Neural progenitor cell (in vitro differentiated cells): ENCODE data around the gene MVB12B. TPM values are rescaled to one million over a fixed set of nuclear protein-coding genes. Genes with fewer than 3 reads are reported as not detected.

Experiments used
- DNase-seq: peaks from one replicate; pipeline ENCODE4 v3.0.0-alpha.2; 2016; ENCODE audit warnings: low spot score
- H2AFZ ChIP-seq: fragments of 200-600 bp; sonication (generic); replicated peaks from 2 replicates; pipeline ENCODE4 v1.6.1; 2016; ENCODE audit warnings: antibody characterized with exemption
- H3F3A ChIP-seq: fragments of 200-600 bp; sonication (generic); 2 replicates; pipeline ENCODE4 v1.6.1; 2016; ENCODE audit warnings: antibody characterized with exemption, low read depth
- H3K27ac ChIP-seq: fragments of 200-600 bp; sonication (generic); 2 replicates; pipeline ENCODE4 v1.5.1; 2016; ENCODE audit warnings: mild to moderate bottlenecking
- H3K27me3 ChIP-seq: fragments of 200-600 bp; sonication (generic); 2 replicates; pipeline ENCODE4 v1.6.1; 2016; ENCODE audit warnings: mild to moderate bottlenecking, moderate library complexity
- H3K36me3 ChIP-seq: fragments of 200-600 bp; sonication (generic); 2 replicates; pipeline ENCODE4 v1.5.1; 2016
- H3K4me1 ChIP-seq: fragments of 200-600 bp; sonication (generic); 2 replicates; pipeline ENCODE4 v1.6.1; 2016; ENCODE audit warnings: mixed run types
- H3K4me2 ChIP-seq: fragments of 200-600 bp; sonication (generic); 2 replicates; pipeline ENCODE4 v1.6.1; 2016
- H3K4me3 ChIP-seq: fragments of 200-600 bp; sonication (generic); 2 replicates; pipeline ENCODE4 v1.5.1; 2016
- H3K79me2 ChIP-seq: fragments of 200-600 bp; sonication (generic); 2 replicates; pipeline ENCODE4 v1.6.1; 2016; ENCODE audit warnings: low read depth
- H3K9ac ChIP-seq: fragments of 200-600 bp; sonication (generic); 2 replicates; pipeline ENCODE4 v1.6.1; 2016
- H3K9me3 ChIP-seq: fragments of 200-600 bp; sonication (generic); 2 replicates; pipeline ENCODE4 v1.5.1; 2016; ENCODE audit warnings: low read depth
- H4K20me1 ChIP-seq: fragments of 200-600 bp; sonication (generic); 2 replicates; pipeline ENCODE4 v1.6.1; 2016; ENCODE audit warnings: low read depth
- H3K27ac Mint-ChIP-seq: 3 replicates; pipeline ENCODE4 v1.8.0; 2021; ENCODE audit warnings: mixed read lengths
- H3K27me3 Mint-ChIP-seq: 2 replicates; pipeline ENCODE4 v1.8.0; 2022; ENCODE audit warnings: low read depth, mild to moderate bottlenecking, inconsistent platforms, moderate library complexity, mixed read lengths; ENCODE audit not compliant: insufficient read depth
- H3K36me3 Mint-ChIP-seq: 3 replicates; pipeline ENCODE4 v1.8.0; 2021; ENCODE audit warnings: mixed read lengths
- H3K4me1 Mint-ChIP-seq: 3 replicates; pipeline ENCODE4 v1.8.0; 2021; ENCODE audit warnings: mixed read lengths
- H3K4me3 Mint-ChIP-seq: 3 replicates; pipeline ENCODE4 v1.8.0; 2021; ENCODE audit warnings: mild to moderate bottlenecking, moderate library complexity, mixed read lengths
- H3K9me3 Mint-ChIP-seq: 3 replicates; pipeline ENCODE4 v1.8.0; 2020; ENCODE audit warnings: mixed read lengths
- CTCF ChIP-seq: fragments of 200-600 bp; sonication (generic); IDR thresholded peaks from 2 replicates; pipeline ENCODE4 v1.5.1; 2017; ENCODE audit warnings: antibody characterized with exemption, mild to moderate bottlenecking
- EZH2 ChIP-seq: fragments of 200-600 bp; sonication (generic); IDR thresholded peaks from 2 replicates; pipeline ENCODE4 v1.6.1; 2017; ENCODE audit warnings: antibody characterized with exemption, mild to moderate bottlenecking, moderate library complexity
- EZH2phosphoT487 ChIP-seq: fragments of 200-600 bp; sonication (generic); IDR thresholded peaks from 2 replicates; pipeline ENCODE4 v1.6.1; 2017; ENCODE audit warnings: antibody characterized with exemption
- total RNA-seq: library from RNA; depleted of rRNA; stranded (reverse); fragments of >200 nt; gene quantifications from 2 replicates; pipeline ENCODE4 v1.2.3, GENCODE V29; 2015; ENCODE audit warnings: low replicate concordance

The MVB12B gene
- total RNA-seq, 1 donor from 2014 or later, result 16.1 TPM

GRCh38 chr9:126468141-126468825 is 141.7 kb downstream of the MVB12B start:
- H3K27me3 Mint-ChIP-seq, result no peaks in the 10 kb centered on the region

GRCh38 chr9:126470241-126470993 is 143.8 kb downstream of the MVB12B start:
- Mint-ChIP-seq H3K4me1 (peaks cover 29% of the 10 kb centered on the region), H3K36me3 (peaks cover 17% of the 10 kb centered on the region), H3K27me3 (no peaks in the 10 kb centered on the region), H3K4me3 (no peak overlapping the region), H3K27ac (no peak overlapping the region), H3K9me3 (no peaks in the 10 kb centered on the region)
- no peak overlapping the region for H2AFZ ChIP-seq
- no peak overlapping the region for H3K4me2 ChIP-seq
- H4K20me1 ChIP-seq, result peaks cover 5% of the 10 kb centered on the region
- DNase-seq, result no peak
- no peaks in the 10 kb centered on the region for H3K79me2 ChIP-seq
- H3K4me1 ChIP-seq, result peaks cover 31% of the 10 kb centered on the region
- H3K9me3 ChIP-seq, result no peaks in the 10 kb centered on the region
- H3K36me3 ChIP-seq, result no peaks in the 10 kb centered on the region
- peaks cover 20% of the 10 kb centered on the region for H3F3A ChIP-seq
- TF ChIP-seq CTCF (no peak), EZH2phosphoT487 (no peak), EZH2 (no peak)
- no peak overlapping the region for H3K9ac ChIP-seq
- no peak overlapping the region for H3K4me3 ChIP-seq
- H3K27me3 ChIP-seq, result no peaks in the 10 kb centered on the region
- H3K27ac ChIP-seq, result no peak overlapping the region

More at GRCh38 chr9:126468141-126468825, 141.7 kb downstream of the MVB12B start:
- no peaks in the 10 kb centered on the region for H3K36me3 ChIP-seq
- H3K9me3 ChIP-seq, result no peaks in the 10 kb centered on the region
- no peaks in the 10 kb centered on the region for H3K27me3 ChIP-seq
- H3K4me3 ChIP-seq, result no peak overlapping the region
- Mint-ChIP-seq H3K36me3 (peaks cover 9% of the 10 kb centered on the region), H3K4me1 (peaks cover 28% of the 10 kb centered on the region), H3K4me3 (no peak overlapping the region), H3K9me3 (no peaks in the 10 kb centered on the region), H3K27ac (no peak overlapping the region)
- H3F3A ChIP-seq, result peaks cover 20% of the 10 kb centered on the region
- no peak for DNase-seq
- peaks cover 36% of the 10 kb centered on the region for H3K4me1 ChIP-seq
- no peak overlapping the region for H3K9ac ChIP-seq
- no peak overlapping the region for H3K27ac ChIP-seq
- no peak for TF ChIP-seq EZH2phosphoT487
- no peak for TF ChIP-seq CTCF
- TF ChIP-seq EZH2, result no peak
- no peak overlapping the region for H3K4me2 ChIP-seq
- H2AFZ ChIP-seq, result no peak overlapping the region
- no peaks in the 10 kb centered on the region for H3K79me2 ChIP-seq
- H4K20me1 ChIP-seq, result peaks cover 5% of the 10 kb centered on the region

- Histone ChIP-seq H3K4me2 (peak overlapping the region; percentile 43), H3K9ac (no peak overlapping the region), H4K20me1 (peaks cover 5% of the 10 kb centered on the region), H3K4me3 (no peak overlapping the region), H3K27me3 (no peaks in the 10 kb centered on the region), H3K27ac (no peak overlapping the region), H3F3A (peaks cover 20% of the 10 kb centered on the region), H3K79me2 (no peaks in the 10 kb centered on the region), H3K36me3 (no peaks in the 10 kb centered on the region), H3K9me3 (no peaks in the 10 kb centered on the region), H2AFZ (no peak overlapping the region), H3K4me1 (peaks cover 28% of the 10 kb centered on the region)
- Mint-ChIP-seq H3K9me3 (no peaks in the 10 kb centered on the region), H3K4me3 (no peak overlapping the region), H3K36me3 (peaks cover 19% of the 10 kb centered on the region), H3K27me3 (no peaks in the 10 kb centered on the region), H3K4me1 (peaks cover 29% of the 10 kb centered on the region), H3K27ac (no peak overlapping the region)
- DNase-seq, result no peak
- no peak for TF ChIP-seq EZH2phosphoT487
- TF ChIP-seq CTCF, result no peak
- no peak for TF ChIP-seq EZH2
Observed at GRCh38 chr9:126471084-126471624, 144.5 kb downstream of the MVB12B start.
